Stimulated activated CD4-positive, alpha-beta T cell treated with anti-CD3 and anti-CD28 coated beads, Interleukin-1b, Interleukin-23, amount 100 ng/mL, for 1 hour (primary cell): ENCODE measurements around the gene GOLGA6A.
A peak's percentile ranks its signal among the peaks of the same experiment; 100 is the strongest.
"Not testable (repeated sequence)": the region's sequence is repeated elsewhere in the genome, so short reads cannot be mapped to it uniquely, and the experiment has no call there.

ENCODE experiments used
- DNase-seq, 2 donors: peaks; one replicate each; pipeline ENCODE4 v3.0.0-alpha.2; 2020; ENCODE audit warnings: low read depth in 2 of 2

The GOLGA6A gene

DNA sequence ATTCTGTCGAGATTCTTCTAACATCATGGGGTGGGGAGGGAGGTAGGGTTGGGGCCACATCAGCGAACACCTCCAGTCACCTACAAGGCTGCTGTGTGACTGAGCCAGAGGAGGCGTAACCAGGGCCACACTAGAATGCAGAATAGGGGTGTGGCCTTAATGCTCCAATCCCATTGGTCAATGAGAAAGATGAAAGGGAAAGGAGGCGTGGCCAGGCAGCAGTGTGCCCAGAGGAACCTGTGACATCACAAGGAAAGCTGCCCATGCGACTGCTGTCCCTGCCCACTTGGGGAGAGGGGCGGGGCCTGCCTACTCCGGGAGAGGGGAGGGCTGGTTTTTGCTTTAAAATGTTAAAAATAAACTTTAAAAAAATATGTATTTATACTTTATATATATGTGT lies at the start of gene GOLGA6A:
Gene GOLGA6A (minus strand): TSS at position 101 of the 400 bp plus-strand sequence. CDS start 41 bp downstream, at position 60.
- DNase-seq = not testable (repeated sequence)

DNA sequence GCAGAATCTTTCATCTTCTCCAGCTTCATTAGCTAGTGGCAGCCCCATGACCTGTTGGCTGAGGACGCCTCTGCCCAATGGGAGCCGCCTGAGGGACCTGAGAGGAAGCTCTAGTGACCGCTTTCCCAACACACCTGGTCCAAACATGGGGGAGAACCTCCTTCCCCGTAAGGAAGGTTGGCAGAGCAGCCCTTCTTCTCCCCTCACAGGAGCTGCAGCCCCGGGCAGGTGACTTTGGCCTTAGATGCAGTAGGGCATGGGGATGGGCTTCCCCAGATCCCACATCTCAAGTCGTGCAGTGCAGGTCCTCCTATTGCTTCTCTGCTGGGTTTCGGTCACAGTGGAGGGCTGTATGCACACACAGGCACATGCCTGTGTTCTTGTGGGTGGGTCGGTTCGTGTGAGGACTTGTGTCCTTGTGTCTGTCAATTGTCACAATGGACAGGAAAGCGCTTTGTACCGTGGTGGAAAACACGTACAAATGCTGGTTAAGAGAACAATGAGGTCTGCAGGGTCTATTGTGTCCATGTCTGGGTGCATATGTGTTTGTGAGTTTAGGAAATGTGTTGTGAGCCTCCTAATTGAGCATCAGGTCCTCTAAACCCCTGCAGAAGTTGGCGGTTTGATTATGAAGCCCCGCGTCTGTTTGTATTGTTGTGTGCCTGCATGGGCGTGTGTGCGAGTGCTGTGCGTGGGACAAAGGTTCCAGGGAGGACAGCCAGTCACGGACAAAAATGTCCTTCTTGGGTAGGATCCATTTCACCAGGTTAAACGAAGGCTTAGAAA lies 49.5 kb upstream of the GOLGA6A start:
- no peak for DNase-seq

DNA sequence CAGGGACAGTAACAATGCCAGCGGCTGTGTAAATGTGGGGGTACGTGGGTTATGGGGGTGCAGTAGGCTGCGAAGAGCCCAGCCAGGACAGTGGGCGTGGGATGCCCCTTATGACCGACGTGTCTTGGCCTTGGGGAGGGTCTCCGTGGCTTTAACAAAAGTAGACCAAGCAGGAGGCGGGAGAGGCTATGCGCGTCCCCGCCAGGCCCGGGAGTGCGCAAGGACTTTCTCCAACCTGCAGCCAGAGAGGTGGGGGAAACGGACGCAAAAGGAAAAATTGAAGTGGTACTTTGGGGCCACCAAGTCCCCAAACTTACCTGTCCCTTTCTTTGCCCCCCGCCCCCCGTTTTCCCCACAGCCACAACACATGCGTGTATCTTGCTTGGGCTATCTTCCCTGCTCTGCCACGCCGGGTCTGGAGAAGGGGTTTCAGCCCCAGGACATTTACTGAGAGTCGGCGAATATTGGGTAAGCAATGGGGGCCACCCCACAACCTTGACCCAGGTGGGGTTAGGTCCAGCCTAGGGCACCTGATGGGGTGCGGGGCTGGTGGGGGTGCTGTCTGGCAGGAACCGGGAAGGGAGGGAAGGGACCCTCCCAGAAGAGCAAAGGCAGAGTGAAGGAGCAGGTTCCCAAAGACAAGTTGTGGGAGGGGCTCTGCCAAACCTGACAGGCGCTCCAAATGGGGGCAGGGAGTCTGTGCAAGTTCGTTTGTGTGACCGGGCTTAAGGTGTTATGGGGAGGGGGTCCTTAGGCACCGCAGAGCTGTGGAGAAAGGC lies 48.7 kb upstream of the GOLGA6A start:
- DNase-seq = no peak

- no peak for DNase-seq
These were observed 48.0 kb upstream of the GOLGA6A start, which contains the start of gene ISLR2 for GRCh38 chr15:74130155-74130848. TSS of gene ISLR2 (plus strand) at chr15:74130586. CDS start at chr15:74132755, 2,169 bp downstream.

GRCh38 chr15:74129586-74130154 lies 47.3 kb upstream of the GOLGA6A start:
- DNase-seq = no peak

GRCh38 chr15:74128785-74129585 lies 46.6 kb upstream of the GOLGA6A start:
- DNase-seq = no peak

DNA sequence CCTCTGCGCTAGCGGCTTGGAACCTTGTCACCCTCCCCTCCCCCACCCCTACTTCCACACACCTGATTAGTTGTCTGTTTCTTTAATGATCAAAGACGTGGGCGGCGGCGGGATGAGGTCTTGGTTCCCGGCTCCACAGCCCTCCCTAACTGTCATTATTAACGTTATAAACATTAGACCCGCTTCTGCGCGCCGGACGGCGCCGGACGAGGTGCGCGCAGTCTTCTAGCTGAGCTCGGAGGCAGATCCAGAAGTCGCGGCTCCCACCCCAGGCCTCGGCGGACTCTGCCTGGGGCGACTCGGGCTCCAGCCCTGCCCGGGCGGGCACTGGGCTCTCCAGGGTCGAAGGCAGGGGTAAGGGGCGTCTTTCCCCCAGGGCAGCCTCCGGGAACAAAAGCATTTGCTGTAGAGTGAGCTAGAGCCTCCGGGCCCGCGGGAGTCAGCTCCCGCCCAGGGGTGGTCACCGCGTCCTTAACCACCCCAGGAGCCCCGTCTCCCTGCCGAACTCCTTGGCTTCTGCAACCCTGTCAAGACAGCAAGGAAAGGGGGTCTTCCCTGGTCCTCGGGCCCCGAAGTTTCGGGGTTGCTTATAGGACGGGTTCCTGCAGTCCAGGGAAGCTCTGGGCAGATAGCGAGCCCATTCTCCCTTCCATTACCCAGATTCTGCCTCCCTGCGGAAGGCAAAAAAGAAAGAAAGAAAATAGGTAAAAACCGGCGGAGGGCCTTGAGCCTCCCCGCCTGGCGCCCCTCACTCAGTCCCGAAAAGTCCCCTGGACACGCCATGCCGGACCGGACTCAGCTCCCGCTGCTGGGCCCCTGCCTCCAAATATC lies 45.8 kb upstream of the GOLGA6A start:
- no peak for DNase-seq

GRCh38 chr15:74127255-74127953 lies 45.1 kb upstream of the GOLGA6A start:
- DNase-seq = peak; percentile 57 to 80

GRCh38 chr15:74124759-74125158 lies 42.4 kb upstream of the GOLGA6A start:
- DNase-seq = no peak

- no peak for DNase-seq
These were observed 41.8 kb upstream of the GOLGA6A start for GRCh38 chr15:74124196-74124595.

- no peak for DNase-seq
These were observed 41.3 kb upstream of the GOLGA6A start for GRCh38 chr15:74123658-74124057.

DNA sequence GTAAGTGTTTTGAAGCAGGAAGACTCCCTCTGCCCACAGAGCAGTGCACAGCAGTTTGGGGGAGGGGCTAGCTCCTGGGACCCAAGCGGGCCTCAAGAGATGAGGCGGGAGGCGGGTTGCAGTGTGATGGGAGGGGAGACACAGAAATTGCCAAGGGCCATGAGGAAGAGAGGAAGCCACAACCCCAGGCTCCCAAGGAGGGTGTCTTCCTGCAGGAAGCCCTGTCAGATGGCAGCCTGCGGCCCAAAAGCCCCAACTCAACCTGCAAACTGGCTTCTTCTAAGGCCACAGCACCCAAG lies 40.7 kb upstream of the GOLGA6A start:
- no peak for DNase-seq

DNA sequence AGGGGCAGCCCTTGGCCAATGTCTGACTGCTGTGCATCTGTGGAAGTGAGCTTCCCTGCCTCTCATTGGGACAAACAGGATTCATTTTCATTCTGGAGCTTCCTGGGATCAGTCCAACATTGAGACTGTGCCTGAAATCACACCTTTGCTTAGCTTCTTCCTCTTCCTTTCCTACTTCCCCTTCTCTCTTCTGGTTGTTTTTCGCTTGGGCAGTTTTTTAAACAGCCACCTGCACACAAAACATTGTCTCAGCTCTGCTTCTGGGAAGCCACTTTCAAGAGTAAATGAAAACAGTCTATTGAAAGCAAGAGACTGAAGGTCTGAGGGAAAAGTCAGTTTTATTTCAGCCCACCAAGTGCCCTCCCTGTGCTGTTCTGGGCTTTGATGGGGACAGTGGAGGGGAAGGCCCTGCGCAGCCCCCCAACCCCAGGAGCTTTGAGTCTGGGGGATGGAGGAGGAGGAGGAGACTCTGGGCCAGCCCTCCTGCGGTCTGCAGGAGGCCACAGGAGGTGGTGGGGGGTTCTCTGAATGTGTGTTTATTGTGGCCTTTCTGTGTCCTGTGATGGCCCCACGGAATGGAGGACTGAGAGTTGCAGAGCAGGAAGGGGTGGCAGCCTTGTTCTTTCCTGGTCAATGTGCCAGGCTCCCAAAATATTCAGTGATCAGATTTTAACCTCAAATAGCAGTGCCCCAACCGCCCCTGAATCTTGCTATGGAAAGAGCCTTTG lies 40.2 kb upstream of the GOLGA6A start:
- no peak for DNase-seq

- no peak for DNase-seq
These were observed 39.5 kb upstream of the GOLGA6A start for GRCh38 chr15:74121858-74122257.

GRCh38 chr15:74121039-74121438 lies 38.7 kb upstream of the GOLGA6A start:
- DNase-seq = no peak

- DNase-seq = no peak
These were observed 38.1 kb upstream of the GOLGA6A start for GRCh38 chr15:74120426-74120825.

GRCh38 chr15:74109713-74110112 lies 27.4 kb upstream of the GOLGA6A start:
- no peak for DNase-seq

GRCh38 chr15:74108611-74109010 lies 26.3 kb upstream of the GOLGA6A start:
- not testable (repeated sequence) for DNase-seq

DNA sequence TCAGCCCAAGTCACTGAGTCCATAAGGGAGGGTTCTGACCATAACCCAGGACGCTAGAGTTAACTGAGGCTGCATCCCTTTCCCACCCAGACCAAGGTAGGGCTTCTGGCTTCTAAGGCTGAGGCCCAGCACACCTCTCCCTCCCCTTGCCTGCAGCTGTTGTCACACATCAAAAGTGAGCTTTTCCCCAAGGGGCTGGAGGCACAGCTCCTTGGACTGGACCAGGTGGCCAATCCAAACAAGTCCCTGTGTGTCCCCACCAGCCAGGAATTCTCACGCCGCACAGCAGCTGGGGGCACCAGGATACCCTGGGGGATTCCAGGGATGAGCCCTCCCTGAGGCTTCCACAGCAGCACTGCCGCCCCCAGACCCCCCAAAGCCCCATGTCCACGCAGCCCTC lies 25.8 kb upstream of the GOLGA6A start:
- DNase-seq = no peak
